Endodermal cell (in vitro differentiated cells): ENCODE data around the gene EEIG1. TPM values are rescaled to one million over a fixed set of nuclear protein-coding genes. Genes with fewer than 3 reads are reported as not detected.
A peak's percentile ranks its signal among the peaks of the same experiment; 100 is the strongest.

Experiments
- DNase-seq: peaks from one replicate; pipeline ENCODE4 v3.0.0-alpha.2; 2017
- H3K27ac ChIP-seq: 2 replicates; pipeline ENCODE4 v1.5.1; 2013; ENCODE audit warnings: mild to moderate bottlenecking, low read depth, low read length, moderate library complexity
- H3K27me3 ChIP-seq: 2 replicates; pipeline ENCODE4 v1.6.1; 2013; ENCODE audit warnings: mild to moderate bottlenecking, low read length, moderate library complexity; ENCODE audit not compliant: insufficient read depth, control insufficient read depth, poor library complexity, severe bottlenecking
- H3K36me3 ChIP-seq: 2 replicates; pipeline ENCODE4 v1.7.0; 2013; ENCODE audit warnings: mild to moderate bottlenecking, low read length, moderate library complexity; ENCODE audit not compliant: control insufficient read depth, insufficient read depth
- H3K4me1 ChIP-seq: one replicate; pipeline ENCODE4 v1.7.0; 2013; ENCODE audit warnings: low read length; ENCODE audit not compliant: control insufficient read depth, insufficient read depth
- H3K4me3 ChIP-seq: 2 replicates; pipeline ENCODE4 v1.5.1; 2013; ENCODE audit warnings: mild to moderate bottlenecking, low read length, moderate library complexity
- H3K9ac ChIP-seq: 2 replicates; pipeline ENCODE4 v1.6.1; 2013; ENCODE audit warnings: mild to moderate bottlenecking, low read length, moderate library complexity; ENCODE audit not compliant: poor library complexity, severe bottlenecking; ENCODE audit errors: extremely low read depth
- H3K9me3 ChIP-seq: 2 replicates; pipeline ENCODE4 v1.6.1; 2013; ENCODE audit warnings: mild to moderate bottlenecking, low read length, moderate library complexity; ENCODE audit not compliant: control insufficient read depth
- H3K27ac Mint-ChIP-seq: 2 replicates; pipeline ENCODE4 v1.8.0; 2020; ENCODE audit warnings: mixed read lengths
- H3K27me3 Mint-ChIP-seq: 2 replicates; pipeline ENCODE4 v1.8.0; 2021; ENCODE audit warnings: mild to moderate bottlenecking, mixed read lengths; ENCODE audit not compliant: insufficient read depth
- H3K36me3 Mint-ChIP-seq: 2 replicates; pipeline ENCODE4 v1.8.0; 2020; ENCODE audit warnings: low read depth, mixed read lengths
- H3K4me1 Mint-ChIP-seq: 2 replicates; pipeline ENCODE4 v1.8.0; 2020; ENCODE audit warnings: mixed read lengths
- H3K4me3 Mint-ChIP-seq: 2 replicates; pipeline ENCODE4 v1.8.0; 2020; ENCODE audit warnings: mild to moderate bottlenecking, moderate library complexity, mixed read lengths
- H3K9me3 Mint-ChIP-seq: 2 replicates; pipeline ENCODE4 v1.8.0; 2020; ENCODE audit warnings: mild to moderate bottlenecking, mixed read lengths
- CTCF ChIP-seq: fragments of 200-600 bp; sonication (generic); conservative IDR thresholded peaks from 2 replicates; pipeline ENCODE4 v1.5.0; 2021; ENCODE audit warnings: antibody characterized with exemption, mild to moderate bottlenecking
- WGBS, 2 experiments: methylation state at CpG; one replicate each; pipeline versions ENCODE4 v1.1.5 to v1.1.7; 2013; ENCODE audit warnings: missing lambda C conversion rate in 2 of 2, mixed read lengths in 1 of 2; ENCODE audit not compliant: insufficient coverage in 1 of 2, insufficient read length in 1 of 2; 5-methylcytosine and 5-hydroxymethylcytosine counted together
- total RNA-seq, 2 donors: library from RNA; stranded (reverse); fragmentation: NEBNext Ultra II Directional in 1 of 2; extraction: Animal tissue kit (Norgen Biotek cat#: 25700) in 1 of 2; gene quantifications; 2 replicates in 1 of 2; 3 replicates in 1 of 2; pipeline ENCODE4 v1.2.1, GENCODE V29; 2021

Gene EEIG1
- total RNA-seq, 2 donors from 2014 or later: 56.7 to 60.8 TPM

- no peaks in the 10 kb centered on the region for H3K27me3 ChIP-seq
- H3K27ac ChIP-seq: no peak overlapping the region
- Mint-ChIP-seq H3K27ac (peak overlapping the region; percentile 71), H3K27me3 (no peaks in the 10 kb centered on the region), H3K36me3 (no peaks in the 10 kb centered on the region), H3K9me3 (no peaks in the 10 kb centered on the region), H3K4me1 (peaks cover 25% of the 10 kb centered on the region), H3K4me3 (no peak overlapping the region)
- H3K9me3 ChIP-seq: no peaks in the 10 kb centered on the region
- peak; percentile 55 for DNase-seq
- WGBS, 2 experiments: 85 to 86% methylated on average over 3 of the region's 3 CpGs
- TF ChIP-seq CTCF: no peak
- H3K36me3 ChIP-seq: no peaks in the 10 kb centered on the region
- H3K9ac ChIP-seq: no peak overlapping the region
- H3K4me1 ChIP-seq: peaks cover 14% of the 10 kb centered on the region
- H3K4me3 ChIP-seq: no peak overlapping the region
These were observed 4.2 kb upstream of the EEIG1 start for GRCh38 chr9:127985011-127985410.

GRCh38 chr9:127983847-127984289 is 3.1 kb upstream of the EEIG1 start:
- peak overlapping the region; percentile 77 for H3K27ac Mint-ChIP-seq
- no peaks in the 10 kb centered on the region for H3K27me3 Mint-ChIP-seq

GRCh38 chr9:127982912-127983311 is 2.1 kb upstream of the EEIG1 start:
- H3K27me3 Mint-ChIP-seq: no peaks in the 10 kb centered on the region
- H3K9me3 Mint-ChIP-seq: no peaks in the 10 kb centered on the region
- H3K4me1 Mint-ChIP-seq: peaks cover 33% of the 10 kb centered on the region
- H3K27ac ChIP-seq: no peak overlapping the region
- no peak overlapping the region for H3K4me3 Mint-ChIP-seq
- no peak for TF ChIP-seq CTCF
- H3K9ac ChIP-seq: no peak overlapping the region
- peak; percentile 49 for DNase-seq
- H3K27ac Mint-ChIP-seq: peak overlapping the region; percentile 77
- no peaks in the 10 kb centered on the region for H3K9me3 ChIP-seq
- H3K36me3 ChIP-seq: no peaks in the 10 kb centered on the region
- no peak overlapping the region for H3K4me3 ChIP-seq
- peaks cover 3% of the 10 kb centered on the region for H3K36me3 Mint-ChIP-seq
- no peaks in the 10 kb centered on the region for H3K27me3 ChIP-seq
- H3K4me1 ChIP-seq: peaks cover 17% of the 10 kb centered on the region
- WGBS, 2 experiments: 81% methylated on average over 1 of the region's 1 CpG; no CpG with 5 or more reads in 1 of the 2 experiments

More at GRCh38 chr9:127983847-127984289, 3.1 kb upstream of the EEIG1 start:
- H3K36me3 ChIP-seq: no peaks in the 10 kb centered on the region
- peak; percentile 43 for DNase-seq
- Mint-ChIP-seq H3K36me3 (no peaks in the 10 kb centered on the region), H3K4me3 (no peak overlapping the region), H3K4me1 (peaks cover 28% of the 10 kb centered on the region), H3K9me3 (no peaks in the 10 kb centered on the region)
- WGBS, 2 experiments: 94 to 95% methylated on average over 9 of the region's 9 CpGs
- H3K4me1 ChIP-seq: peaks cover 14% of the 10 kb centered on the region
- H3K27me3 ChIP-seq: no peaks in the 10 kb centered on the region
- no peak overlapping the region for H3K4me3 ChIP-seq
- H3K9ac ChIP-seq: no peak overlapping the region
- H3K9me3 ChIP-seq: no peaks in the 10 kb centered on the region
- H3K27ac ChIP-seq: no peak overlapping the region
- no peak for TF ChIP-seq CTCF
